ENCODE results near the gene PLD1. TPM values are rescaled to one million over a fixed set of nuclear protein-coding genes. Genes with fewer than 3 reads are reported as not detected.

The PLD1 gene
- total and polyA plus RNA-seq, 2 of the 8 experiments (the other 6 are each of a cell fraction or from before 2014, with no cell fraction given) = 1.2 to 2.6 TPM

DNA sequence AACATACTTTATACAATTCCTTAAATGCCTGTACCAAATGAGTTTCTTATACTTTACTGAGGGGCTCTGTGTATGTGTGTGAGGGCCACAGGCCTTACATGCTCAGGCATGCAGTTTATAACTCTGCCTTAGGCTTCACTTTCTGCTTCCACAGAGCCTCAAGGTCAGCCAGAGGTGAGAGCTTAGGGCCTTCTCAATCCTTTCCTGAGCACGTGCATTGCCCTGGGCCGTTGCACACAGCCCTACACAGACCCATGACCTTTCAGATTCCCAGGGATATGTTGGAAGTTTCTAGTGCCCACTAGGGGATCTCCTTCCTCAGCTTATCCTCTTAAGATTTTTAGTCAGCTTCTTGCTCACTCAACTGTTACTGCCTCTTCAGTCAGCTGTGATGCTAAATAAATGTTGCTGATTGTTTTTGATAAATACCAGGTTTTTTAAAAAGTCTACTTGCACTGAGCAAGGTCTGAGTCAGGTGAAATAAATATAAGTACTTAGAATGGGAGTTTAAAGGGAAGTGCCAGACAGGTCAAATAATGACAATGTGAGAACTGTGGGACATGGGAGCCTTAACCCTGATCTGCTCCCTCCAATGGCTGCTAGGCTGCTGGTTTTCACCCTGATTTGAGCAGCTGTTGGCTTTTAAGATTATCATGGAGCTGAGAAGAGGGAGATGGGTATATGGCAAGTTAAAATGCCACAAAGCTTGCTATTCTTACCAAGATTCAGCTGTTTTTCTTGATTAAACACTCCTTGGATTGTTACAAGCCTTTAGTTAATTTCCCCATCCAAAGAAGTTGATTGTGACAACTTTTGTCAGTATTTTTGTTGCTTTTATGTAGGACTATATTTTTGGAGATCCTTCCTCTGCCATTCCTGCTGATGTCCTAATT is 169.5 kb downstream of the PLD1 start (continued):
- TF ChIP-seq, protein P1, sequence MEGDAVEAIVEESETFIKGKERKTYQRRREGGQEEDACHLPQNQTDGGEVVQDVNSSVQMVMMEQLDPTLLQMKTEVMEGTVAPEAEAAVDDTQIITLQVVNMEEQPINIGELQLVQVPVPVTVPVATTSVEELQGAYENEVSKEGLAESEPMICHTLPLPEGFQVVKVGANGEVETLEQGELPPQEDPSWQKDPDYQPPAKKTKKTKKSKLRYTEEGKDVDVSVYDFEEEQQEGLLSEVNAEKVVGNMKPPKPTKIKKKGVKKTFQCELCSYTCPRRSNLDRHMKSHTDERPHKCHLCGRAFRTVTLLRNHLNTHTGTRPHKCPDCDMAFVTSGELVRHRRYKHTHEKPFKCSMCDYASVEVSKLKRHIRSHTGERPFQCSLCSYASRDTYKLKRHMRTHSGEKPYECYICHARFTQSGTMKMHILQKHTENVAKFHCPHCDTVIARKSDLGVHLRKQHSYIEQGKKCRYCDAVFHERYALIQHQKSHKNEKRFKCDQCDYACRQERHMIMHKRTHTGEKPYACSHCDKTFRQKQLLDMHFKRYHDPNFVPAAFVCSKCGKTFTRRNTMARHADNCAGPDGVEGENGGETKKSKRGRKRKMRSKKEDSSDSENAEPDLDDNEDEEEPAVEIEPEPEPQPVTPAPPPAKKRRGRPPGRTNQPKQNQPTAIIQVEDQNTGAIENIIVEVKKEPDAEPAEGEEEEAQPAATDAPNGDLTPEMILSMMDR (IDR thresholded peaks at IDR 0.05; ENCODE audit: control extremely low read depth in 1 of 3, insufficient read depth in 1 of 3, low read depth in 1 of 3, low read length in 3 of 3) = peak in 1 of 3 experiments; percentile 21; a peak in 2 of 4 replicates
- no peak for TF ChIP-seq HDAC6 (IDR thresholded peaks at IDR 0.05; ENCODE audit: low read depth, low read length)

Data from H1 (cell line).